Cardiac septum (tissue), 1 donor: Measurements from ENCODE around the gene SAFB2. TPM values are rescaled to one million over a fixed set of nuclear protein-coding genes. Genes with fewer than 3 reads are reported as not detected.
"Not testable (repeated sequence)": the region's sequence is repeated elsewhere in the genome, so short reads cannot be mapped to it uniquely, and the experiment has no call there.

ENCODE experiments used
- DNase-seq: peaks from one replicate; pipeline ENCODE4 v3.0.0-alpha.2; 2020; ENCODE audit warnings: low spot score
- intact Hi-C: fragments of 100-400 bp; cut with DNase I; formaldehyde crosslinking; loops from one replicate; pipeline ENCODE4 v1.14.0; 2022
- total RNA-seq: library from RNA; stranded (reverse); fragmentation: NEBNext Ultra II Directional; extraction: Animal tissue kit (Norgen Biotek cat#: 25700); gene quantifications from one replicate; pipeline ENCODE4 v1.2.1, GENCODE V29; 2021
- donor health status: DM: no; HTN: no; CAD: no.

SAFB2 gene
- total RNA-seq, 1 donor from 2014 or later = 48.6 TPM

GRCh38 chr19:5612891-5613865 lies 9.4 kb downstream of the SAFB2 start:
- no peak for DNase-seq
- intact Hi-C loops = no loop called here

GRCh38 chr19:5609881-5610448 lies 12.6 kb downstream of the SAFB2 start:
- intact Hi-C loops = no loop called here
- no peak for DNase-seq

GRCh38 chr19:5608766-5609165 lies 13.8 kb downstream of the SAFB2 start:
- intact Hi-C loops, DNase-seq: not testable (repeated sequence)

- intact Hi-C loops = no loop called here
- DNase-seq = no peak
These were observed 14.3 kb downstream of the SAFB2 start for GRCh38 chr19:5608291-5608690.

GRCh38 chr19:5607318-5608275 lies 15.0 kb downstream of the SAFB2 start:
- no peak for DNase-seq
- intact Hi-C loops = no loop called here

- no peak for DNase-seq
- intact Hi-C loops = no loop called here
These were observed 17.2 kb downstream of the SAFB2 start for GRCh38 chr19:5605362-5605761.

- intact Hi-C loops = no loop called here
These were observed 18.9 kb downstream of the SAFB2 start for GRCh38 chr19:5603626-5604025.

GRCh38 chr19:5600797-5601196 lies 21.8 kb downstream of the SAFB2 start:
- DNase-seq = no peak
- intact Hi-C loops = no loop called here

More at GRCh38 chr19:5603626-5604025, 18.9 kb downstream of the SAFB2 start:
- no peak for DNase-seq

- intact Hi-C loops = no loop called here
- DNase-seq = no peak
These were observed 26.8 kb downstream of the SAFB2 start for GRCh38 chr19:5595745-5596144.

- DNase-seq = no peak
- intact Hi-C loops = no loop called here
These were observed 27.4 kb downstream of the SAFB2 start for GRCh38 chr19:5595129-5595528.

- DNase-seq = no peak
- intact Hi-C loops = no loop called here
These were observed 28.0 kb downstream of the SAFB2 start for GRCh38 chr19:5594521-5594950.

- intact Hi-C loops = no loop called here
- DNase-seq = no peak
These were observed 29.0 kb downstream of the SAFB2 start for GRCh38 chr19:5593343-5594255.

- intact Hi-C loops = no loop called here
These were observed 29.8 kb downstream of the SAFB2 start for GRCh38 chr19:5592531-5593342.

GRCh38 chr19:5591476-5591875 lies 31.1 kb downstream of the SAFB2 start:
- no peak for DNase-seq
- intact Hi-C loops = no loop called here

More at GRCh38 chr19:5592531-5593342, 29.8 kb downstream of the SAFB2 start:
- DNase-seq = no peak

GRCh38 chr19:5590865-5591154 lies 31.8 kb downstream of the SAFB2 start:
- intact Hi-C loops = no loop called here

GRCh38 chr19:5590151-5590864 lies 32.3 kb downstream of the SAFB2 start:
- intact Hi-C loops = no loop called here
- no peak for DNase-seq

More at GRCh38 chr19:5590865-5591154, 31.8 kb downstream of the SAFB2 start:
- DNase-seq = no peak

GRCh38 chr19:5588906-5589676 lies 33.5 kb downstream of the SAFB2 start:
- intact Hi-C loops = no loop called here
- DNase-seq = no peak
